ENCODE measurements around the gene ACP4.

Gene ACP4

DNA sequence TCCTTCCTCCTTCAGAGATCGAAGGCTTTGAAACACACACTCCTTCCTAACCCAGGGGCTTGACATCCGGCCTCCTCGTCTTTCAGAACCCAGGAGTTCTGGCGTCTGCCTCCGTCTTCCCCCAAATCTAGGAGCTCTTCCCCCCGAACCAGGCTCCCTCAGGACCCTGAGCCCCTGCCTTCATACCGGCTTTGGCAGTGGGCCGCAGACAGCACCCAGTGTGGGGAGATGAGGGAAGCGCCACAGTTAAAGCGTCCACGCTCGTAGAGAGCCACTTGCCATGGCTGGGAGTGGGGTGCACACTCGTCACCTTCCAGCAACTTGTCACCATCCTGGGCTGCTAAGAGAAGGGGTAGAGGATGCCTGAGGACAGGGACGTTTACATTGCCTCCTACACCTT, 37.3 kb downstream of the ACP4 start:
- TF ChIP-seq YY1 (IDR thresholded peaks at IDR 0.05; ENCODE audit: low read depth) (no peak), FOXM1 (IDR thresholded peaks at IDR 0.05; ENCODE audit: borderline replicate concordance, low read depth) (no peak), TAF1 (IDR thresholded peaks at IDR 0.05; ENCODE audit: low read depth) (no peak), TEAD4 (IDR thresholded peaks at IDR 0.05) (no peak), CREB1 (IDR thresholded peaks at IDR 0.05; ENCODE audit: low read depth) (no peak), USF1 (IDR thresholded peaks at IDR 0.05) (no peak), CEBPB (IDR thresholded peaks at IDR 0.05) (no peak), ZBTB7A (IDR thresholded peaks at IDR 0.05; ENCODE audit: low read depth) (no peak), TCF12 (IDR thresholded peaks at IDR 0.05; ENCODE audit: low read depth) (no peak), NFIC (IDR thresholded peaks at IDR 0.05) (no peak), RAD21 (IDR thresholded peaks at IDR 0.05; ENCODE audit: low read depth) (no peak), REST (IDR thresholded peaks at IDR 0.05; ENCODE audit: low read depth) (no peak), EGR1 (IDR thresholded peaks at IDR 0.05) (no peak), EP300 (IDR thresholded peaks at IDR 0.05; ENCODE audit: borderline replicate concordance) (no peak)
- TF ChIP-seq, protein P1, sequence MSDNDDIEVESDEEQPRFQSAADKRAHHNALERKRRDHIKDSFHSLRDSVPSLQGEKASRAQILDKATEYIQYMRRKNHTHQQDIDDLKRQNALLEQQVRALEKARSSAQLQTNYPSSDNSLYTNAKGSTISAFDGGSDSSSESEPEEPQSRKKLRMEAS (IDR thresholded peaks at IDR 0.05) = no peak

DNA sequence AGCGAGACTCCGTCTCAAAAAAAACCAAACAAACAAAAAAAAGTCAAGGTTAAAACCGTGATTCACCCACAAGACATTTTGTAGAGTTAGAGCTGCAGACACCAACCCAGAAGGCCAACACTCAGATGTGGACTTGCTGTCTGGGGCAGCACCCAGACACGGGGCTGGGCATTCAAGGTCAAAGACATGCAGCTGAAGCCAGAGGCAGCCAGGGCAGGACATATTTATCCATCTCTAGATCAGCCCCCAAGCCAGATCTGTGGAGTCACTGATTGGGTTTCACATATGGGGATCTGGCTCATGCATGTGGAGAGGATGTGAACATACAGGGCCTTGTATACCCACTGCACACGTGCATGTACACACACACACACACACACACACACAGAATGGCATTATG, 39.6 kb downstream of the ACP4 start:
- no peak for TF ChIP-seq TAF1 (IDR thresholded peaks at IDR 0.05; ENCODE audit: low read depth)
- TF ChIP-seq CEBPB (IDR thresholded peaks at IDR 0.05) = no peak
- no peak for TF ChIP-seq YY1 (IDR thresholded peaks at IDR 0.05; ENCODE audit: low read depth)
- TF ChIP-seq ZBTB7A (IDR thresholded peaks at IDR 0.05; ENCODE audit: low read depth) = no peak
- TF ChIP-seq RAD21 (IDR thresholded peaks at IDR 0.05; ENCODE audit: low read depth) = no peak
- TF ChIP-seq TCF12 (IDR thresholded peaks at IDR 0.05; ENCODE audit: low read depth) = no peak
- no peak for TF ChIP-seq NFIC (IDR thresholded peaks at IDR 0.05)
- no peak for TF ChIP-seq TEAD4 (IDR thresholded peaks at IDR 0.05)
- no peak for TF ChIP-seq EP300 (IDR thresholded peaks at IDR 0.05; ENCODE audit: borderline replicate concordance)
- TF ChIP-seq, protein P1 (IDR thresholded peaks at IDR 0.05) = no peak
- TF ChIP-seq FOXM1 (IDR thresholded peaks at IDR 0.05; ENCODE audit: borderline replicate concordance, low read depth) = no peak
- TF ChIP-seq USF1 (IDR thresholded peaks at IDR 0.05) = no peak
- no peak for TF ChIP-seq CREB1 (IDR thresholded peaks at IDR 0.05; ENCODE audit: low read depth)
- TF ChIP-seq EGR1 (IDR thresholded peaks at IDR 0.05) = no peak

GRCh38 chr19:50830266-50831025, 40.2 kb downstream of the ACP4 start:
- no peak for TF ChIP-seq USF1 (IDR thresholded peaks at IDR 0.05)
- TF ChIP-seq CREB1 (IDR thresholded peaks at IDR 0.05; ENCODE audit: low read depth) = no peak
- no peak for TF ChIP-seq YY1 (IDR thresholded peaks at IDR 0.05; ENCODE audit: low read depth)
- TF ChIP-seq TAF1 (IDR thresholded peaks at IDR 0.05; ENCODE audit: low read depth) = no peak
- no peak for TF ChIP-seq ZBTB7A (IDR thresholded peaks at IDR 0.05; ENCODE audit: low read depth)
- TF ChIP-seq RAD21 (IDR thresholded peaks at IDR 0.05; ENCODE audit: low read depth) = no peak
- no peak for TF ChIP-seq EGR1 (IDR thresholded peaks at IDR 0.05)
- TF ChIP-seq, protein P1 (IDR thresholded peaks at IDR 0.05) = no peak
- TF ChIP-seq CEBPB (IDR thresholded peaks at IDR 0.05) = no peak
- no peak for TF ChIP-seq FOXM1 (IDR thresholded peaks at IDR 0.05; ENCODE audit: borderline replicate concordance, low read depth)
- no peak for TF ChIP-seq NFIC (IDR thresholded peaks at IDR 0.05)
- TF ChIP-seq TEAD4 (IDR thresholded peaks at IDR 0.05) = no peak
- no peak for TF ChIP-seq REST (IDR thresholded peaks at IDR 0.05; ENCODE audit: low read depth)
- TF ChIP-seq TCF12 (IDR thresholded peaks at IDR 0.05; ENCODE audit: low read depth) = no peak
- no peak for TF ChIP-seq EP300 (IDR thresholded peaks at IDR 0.05; ENCODE audit: borderline replicate concordance)

DNA sequence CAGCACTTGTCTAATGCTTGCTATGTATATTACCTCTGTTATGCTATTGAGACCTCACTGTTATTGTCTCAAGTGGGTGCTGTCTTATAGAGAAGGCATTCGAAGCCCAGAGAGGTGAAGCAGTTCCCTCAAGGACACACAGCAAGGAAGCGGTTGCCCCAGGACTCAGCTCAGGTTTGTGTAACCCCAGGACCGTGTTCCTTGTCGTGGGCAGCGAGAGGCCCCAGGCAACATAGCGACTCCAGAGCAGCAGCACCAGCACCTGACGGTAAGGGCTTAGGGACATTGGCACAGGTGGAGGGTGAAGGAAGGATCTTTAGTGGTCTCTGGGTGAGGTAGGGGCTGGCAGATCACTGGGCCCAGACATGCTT, 40.8 kb downstream of the ACP4 start:
- TF ChIP-seq EGR1 (IDR thresholded peaks at IDR 0.05) (no peak), TEAD4 (IDR thresholded peaks at IDR 0.05) (no peak), TCF12 (IDR thresholded peaks at IDR 0.05; ENCODE audit: low read depth) (no peak), CREB1 (IDR thresholded peaks at IDR 0.05; ENCODE audit: low read depth) (no peak), CEBPB (IDR thresholded peaks at IDR 0.05) (no peak), TAF1 (IDR thresholded peaks at IDR 0.05; ENCODE audit: low read depth) (no peak), REST (IDR thresholded peaks at IDR 0.05; ENCODE audit: low read depth) (no peak), USF1 (IDR thresholded peaks at IDR 0.05) (no peak)
